ENCODE measurements around the gene BICDL1. TPM values are rescaled to one million over a fixed set of nuclear protein-coding genes. Genes with fewer than 3 reads are reported as not detected.

BICDL1 gene
- total RNA-seq, 6 donors from 2014 or later: 10.5 to 21.0 (median 15.9) TPM

DNA sequence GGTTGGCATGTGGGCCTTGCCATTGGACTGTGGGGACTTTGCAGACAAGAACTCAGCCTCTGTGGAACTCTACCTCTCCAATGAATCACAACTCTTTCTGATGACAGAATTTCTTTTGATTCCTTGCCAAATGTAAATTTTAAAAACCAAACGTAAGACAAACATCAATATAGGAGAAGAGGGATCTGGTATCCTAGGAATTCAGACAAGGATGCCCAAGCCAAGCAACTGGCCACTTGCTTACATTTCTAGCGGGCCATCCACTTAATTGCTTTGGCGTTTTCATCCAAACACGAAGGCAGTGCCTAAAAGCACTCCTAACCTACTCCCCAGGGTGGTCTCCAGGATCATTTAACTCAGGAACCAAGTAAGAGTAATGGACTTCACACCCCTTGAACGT, 150.9 kb downstream of the BICDL1 start:
- DNase-seq: no peak
- WGBS, 2 donors: 76 to 78% methylated on average over 5 of the region's 5 CpGs
- no peaks in the 10 kb centered on the region for H3K27me3 ChIP-seq

DNA sequence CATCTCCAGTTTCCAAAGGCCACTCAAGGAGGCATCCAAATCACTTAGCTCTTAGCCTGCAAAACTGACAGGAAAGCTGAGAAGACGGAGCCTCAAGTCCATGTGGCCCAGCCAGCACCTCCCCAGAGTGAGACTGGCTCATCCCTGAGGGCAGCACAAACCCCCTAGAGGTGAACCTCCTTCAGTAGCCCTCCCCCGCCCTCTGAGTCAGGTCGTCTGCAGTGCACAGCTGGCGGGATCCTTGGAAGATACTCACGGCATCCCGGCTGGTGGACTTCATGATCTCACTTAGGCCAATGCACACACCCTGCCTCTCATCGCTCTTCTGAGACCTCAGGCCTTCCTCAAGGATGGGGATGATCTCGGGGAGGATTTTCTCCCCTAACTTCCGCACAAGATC, 151.6 kb downstream of the BICDL1 start:
- Histone ChIP-seq H3K9me3 (no peaks in the 10 kb centered on the region), H3K27ac (no peak overlapping the region), H3K4me3 (no peak overlapping the region), H3K4me1 (no peaks in the 10 kb centered on the region), H3K27me3 (no peaks in the 10 kb centered on the region), H3K36me3 (peaks cover 75 to 100% (median 97%) of the 10 kb centered on the region in 4 donors)
- TF ChIP-seq EP300 (IDR thresholded peaks at IDR 0.05) (no peak), POLR2AphosphoS5 (IDR thresholded peaks at IDR 0.05) (no peak), POLR2A (IDR thresholded peaks at IDR 0.05) (no peak)
- TF ChIP-seq, protein P1, sequence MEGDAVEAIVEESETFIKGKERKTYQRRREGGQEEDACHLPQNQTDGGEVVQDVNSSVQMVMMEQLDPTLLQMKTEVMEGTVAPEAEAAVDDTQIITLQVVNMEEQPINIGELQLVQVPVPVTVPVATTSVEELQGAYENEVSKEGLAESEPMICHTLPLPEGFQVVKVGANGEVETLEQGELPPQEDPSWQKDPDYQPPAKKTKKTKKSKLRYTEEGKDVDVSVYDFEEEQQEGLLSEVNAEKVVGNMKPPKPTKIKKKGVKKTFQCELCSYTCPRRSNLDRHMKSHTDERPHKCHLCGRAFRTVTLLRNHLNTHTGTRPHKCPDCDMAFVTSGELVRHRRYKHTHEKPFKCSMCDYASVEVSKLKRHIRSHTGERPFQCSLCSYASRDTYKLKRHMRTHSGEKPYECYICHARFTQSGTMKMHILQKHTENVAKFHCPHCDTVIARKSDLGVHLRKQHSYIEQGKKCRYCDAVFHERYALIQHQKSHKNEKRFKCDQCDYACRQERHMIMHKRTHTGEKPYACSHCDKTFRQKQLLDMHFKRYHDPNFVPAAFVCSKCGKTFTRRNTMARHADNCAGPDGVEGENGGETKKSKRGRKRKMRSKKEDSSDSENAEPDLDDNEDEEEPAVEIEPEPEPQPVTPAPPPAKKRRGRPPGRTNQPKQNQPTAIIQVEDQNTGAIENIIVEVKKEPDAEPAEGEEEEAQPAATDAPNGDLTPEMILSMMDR (IDR thresholded peaks at IDR 0.05): no peak
- ATAC-seq (ENCODE audit: low FRiP score in 2 of 2) (no peak), DNase-seq (no peak)
- WGBS, 2 donors: 90 to 97% methylated on average over 7 to 9 of the region's 9 CpGs

More for the DNA sequence above, 150.9 kb downstream of the BICDL1 start:
- Histone ChIP-seq H3K36me3 (peaks cover 80 to 100% (median 98%) of the 10 kb centered on the region in 4 donors), H3K4me1 (no peaks in the 10 kb centered on the region), H3K27ac (no peak overlapping the region), H3K9me3 (no peaks in the 10 kb centered on the region), H3K4me3 (no peak overlapping the region)
- ATAC-seq (ENCODE audit: low FRiP score in 2 of 2): no peak
- TF ChIP-seq EP300 (IDR thresholded peaks at IDR 0.05) (no peak), POLR2AphosphoS5 (IDR thresholded peaks at IDR 0.05) (no peak)
- TF ChIP-seq, protein P1 (IDR thresholded peaks at IDR 0.05): no peak

DNA sequence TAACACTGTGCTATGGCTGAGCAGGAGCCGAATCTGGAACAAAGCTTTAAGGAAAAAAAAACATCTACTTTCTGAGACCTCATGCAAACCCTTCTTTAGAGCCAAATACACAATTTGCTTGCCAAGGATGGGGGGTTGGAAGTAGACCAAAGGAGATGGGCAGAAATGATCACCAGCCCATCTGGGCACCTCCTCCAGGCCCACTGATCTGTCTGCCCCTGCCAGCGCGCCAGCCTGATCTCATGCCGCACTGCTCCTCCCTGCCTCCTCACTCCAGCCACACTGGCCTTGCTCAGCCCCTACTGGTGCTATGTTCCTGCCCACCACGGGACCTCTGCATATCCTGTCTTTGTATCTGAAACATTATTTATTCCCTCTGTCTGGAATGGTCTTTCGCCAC, 152.3 kb downstream of the BICDL1 start:
- 92 to 96% methylated on average over 6 of the region's 6 CpGs for WGBS, 2 donors
- DNase-seq (no peak), ATAC-seq (ENCODE audit: low FRiP score in 2 of 2) (no peak)
- no peaks in the 10 kb centered on the region for H3K27me3 ChIP-seq
- H3K36me3 ChIP-seq: peaks cover 68 to 100% (median 97%) of the 10 kb centered on the region in 4 donors
- H3K4me1 ChIP-seq: no peaks in the 10 kb centered on the region
- H3K27ac ChIP-seq: no peak overlapping the region
- TF ChIP-seq POLR2AphosphoS5 (IDR thresholded peaks at IDR 0.05) (no peak), POLR2A (IDR thresholded peaks at IDR 0.05) (no peak), EP300 (IDR thresholded peaks at IDR 0.05) (no peak)
- TF ChIP-seq, protein P1 (IDR thresholded peaks at IDR 0.05): no peak
- H3K9me3 ChIP-seq: no peaks in the 10 kb centered on the region
- no peak overlapping the region for H3K4me3 ChIP-seq

DNA sequence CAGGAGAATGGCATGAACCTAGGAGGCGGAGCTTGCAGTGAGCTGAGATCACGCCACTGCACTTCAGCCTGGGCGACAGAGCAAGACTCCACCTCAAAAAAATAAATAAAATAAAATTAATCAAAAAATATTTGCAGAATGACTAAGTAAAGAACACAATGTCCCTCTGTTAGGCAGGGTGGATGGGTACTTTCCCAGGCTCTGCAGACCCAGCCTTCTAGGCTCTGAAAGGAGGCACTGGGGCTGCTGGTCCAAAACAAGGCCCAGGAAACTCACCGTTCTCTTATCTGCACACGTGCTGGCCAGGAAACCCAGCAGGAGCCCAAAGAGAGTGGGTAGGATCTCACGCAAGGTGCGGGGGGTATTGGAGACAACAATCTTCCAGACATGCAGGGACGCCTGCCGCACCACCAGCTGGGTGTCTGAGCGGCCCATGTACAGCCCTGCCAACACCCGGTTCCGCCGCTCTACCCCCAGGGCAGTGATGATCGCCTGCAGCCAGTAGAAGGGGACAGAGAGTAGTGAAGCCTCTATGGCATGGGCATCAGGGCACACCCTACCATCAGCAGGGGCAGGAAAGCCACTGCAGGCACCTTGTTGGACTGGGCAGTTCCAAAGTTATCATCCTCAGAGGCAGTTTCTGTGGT, 153.3 kb downstream of the BICDL1 start:
- DNase-seq: no peak
- Histone ChIP-seq H3K4me3 (no peak overlapping the region), H3K27me3 (no peaks in the 10 kb centered on the region), H3K27ac (no peak overlapping the region), H3K9me3 (no peaks in the 10 kb centered on the region), H3K4me1 (no peaks in the 10 kb centered on the region), H3K36me3 (peaks cover 62 to 100% (median 97%) of the 10 kb centered on the region in 4 donors)
- no peak for ATAC-seq (ENCODE audit: low FRiP score in 2 of 2)
- WGBS, 2 donors: 92 to 98% methylated on average over 9 to 13 of the region's 14 CpGs
- TF ChIP-seq POLR2A (IDR thresholded peaks at IDR 0.05) (no peak), EP300 (IDR thresholded peaks at IDR 0.05) (no peak), POLR2AphosphoS5 (IDR thresholded peaks at IDR 0.05) (no peak)
- TF ChIP-seq, protein P1 (IDR thresholded peaks at IDR 0.05): no peak

Small RNA genes lying within 50 kb of the gene (small RNA-seq; reads per million reads assigned to genes)
- 0 reads per million in 4 donors for gene AC004812.1

Other genes starting within 250 kb of the BICDL1 start
- 100 to 1,000 TPM in 2 of 6 donors, 10 to 100 TPM in 3, 1 to 10 TPM in 1; 7.8 to 185 (median 73.6) TPM for gene CIT, start 111.9 kb upstream of the BICDL1 start, total RNA-seq
- gene RAB35, start 127.5 kb downstream of the BICDL1 start, total RNA-seq: 10 to 100 TPM; 14.2 to 63.1 (median 23.2) TPM
- 100 to 1,000 TPM in 1 of 6 donors, 10 to 100 TPM in 5; 48.1 to 140 (median 69.6) TPM for gene GCN1, start 205.5 kb downstream of the BICDL1 start, total RNA-seq
- 1,000 to 10,000 TPM; 1,008 to 2,508 (median 1,628) TPM for gene RPLP0, start 211.9 kb downstream of the BICDL1 start, total RNA-seq

All from upper lobe of left lung (tissue), 6 donors.